ENCODE data around the gene PRDM16. TPM values are rescaled to one million over a fixed set of nuclear protein-coding genes. Genes with fewer than 3 reads are reported as not detected.

The PRDM16 gene
- total RNA-seq, 4 donors from 2014 or later, result 5.9 to 41.7 (median 11.2) TPM

DNA sequence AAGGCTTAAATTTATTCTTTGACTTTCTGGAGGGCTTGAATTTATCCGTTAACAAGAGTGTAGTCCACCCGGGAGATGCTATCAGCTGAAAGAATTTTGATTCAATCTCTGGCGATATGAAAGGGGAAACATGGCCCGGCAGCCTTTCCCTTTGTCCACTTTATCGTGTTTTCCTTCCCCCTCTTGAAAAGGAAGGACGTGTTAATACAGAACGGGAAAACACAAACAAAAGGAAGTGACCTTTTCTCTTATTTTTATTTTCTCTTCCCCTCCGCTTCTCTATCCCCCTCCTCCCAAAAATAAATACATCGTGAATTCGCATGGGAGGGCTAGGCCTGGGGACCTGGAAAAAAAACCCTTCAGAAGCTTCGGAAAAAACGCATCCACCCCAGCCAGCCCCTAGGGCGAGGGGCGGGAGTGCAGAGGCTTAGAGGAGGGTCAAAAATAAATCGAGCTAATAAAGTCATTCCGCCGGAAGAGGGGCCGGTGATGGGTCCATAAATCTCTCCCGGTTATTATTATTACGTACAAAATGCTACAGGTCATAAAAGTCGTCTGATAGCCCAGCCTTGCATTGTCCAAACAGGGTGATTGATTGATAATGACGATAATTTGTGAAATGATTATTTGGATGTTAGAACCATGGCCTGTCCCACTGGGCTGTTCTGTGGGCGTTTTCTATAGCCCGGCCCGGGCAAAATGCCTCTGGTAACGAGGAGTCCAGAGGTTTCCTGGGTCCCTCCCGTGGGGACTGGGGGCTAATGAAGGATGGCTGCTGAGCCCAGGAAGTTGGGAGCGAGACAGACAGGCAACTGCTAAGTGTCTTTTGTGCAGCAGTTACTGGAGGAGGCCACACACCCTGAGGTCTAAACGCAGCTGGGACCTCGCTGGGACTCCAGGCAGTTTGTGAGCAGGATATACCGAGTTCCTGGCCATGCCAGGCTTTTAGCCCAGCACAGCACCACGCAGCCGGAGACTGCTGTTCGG is 179.4 kb downstream of the PRDM16 start:
- no peak for DNase-seq (ENCODE audit: low spot score in 2 of 2)
- no peaks in the 10 kb centered on the region for H3K9me3 ChIP-seq
- 18 to 28% methylated on average over 31 to 34 of the region's 34 CpGs for WGBS, 2 donors
- no peaks in the 10 kb centered on the region for H3K36me3 ChIP-seq
- H3K27me3 ChIP-seq, result peaks cover 0 to 46% of the 10 kb centered on the region in 2 donors
- TF ChIP-seq EP300 (IDR thresholded peaks at IDR 0.05) (no peak), POLR2A (IDR thresholded peaks at IDR 0.05) (no peak)
- TF ChIP-seq, protein P1, sequence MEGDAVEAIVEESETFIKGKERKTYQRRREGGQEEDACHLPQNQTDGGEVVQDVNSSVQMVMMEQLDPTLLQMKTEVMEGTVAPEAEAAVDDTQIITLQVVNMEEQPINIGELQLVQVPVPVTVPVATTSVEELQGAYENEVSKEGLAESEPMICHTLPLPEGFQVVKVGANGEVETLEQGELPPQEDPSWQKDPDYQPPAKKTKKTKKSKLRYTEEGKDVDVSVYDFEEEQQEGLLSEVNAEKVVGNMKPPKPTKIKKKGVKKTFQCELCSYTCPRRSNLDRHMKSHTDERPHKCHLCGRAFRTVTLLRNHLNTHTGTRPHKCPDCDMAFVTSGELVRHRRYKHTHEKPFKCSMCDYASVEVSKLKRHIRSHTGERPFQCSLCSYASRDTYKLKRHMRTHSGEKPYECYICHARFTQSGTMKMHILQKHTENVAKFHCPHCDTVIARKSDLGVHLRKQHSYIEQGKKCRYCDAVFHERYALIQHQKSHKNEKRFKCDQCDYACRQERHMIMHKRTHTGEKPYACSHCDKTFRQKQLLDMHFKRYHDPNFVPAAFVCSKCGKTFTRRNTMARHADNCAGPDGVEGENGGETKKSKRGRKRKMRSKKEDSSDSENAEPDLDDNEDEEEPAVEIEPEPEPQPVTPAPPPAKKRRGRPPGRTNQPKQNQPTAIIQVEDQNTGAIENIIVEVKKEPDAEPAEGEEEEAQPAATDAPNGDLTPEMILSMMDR (IDR thresholded peaks at IDR 0.05), result no peak
- H3K27ac ChIP-seq, result peak overlapping the region in 2 of 4 donors; percentile 60 to 63
- H3K4me3 ChIP-seq, result no peak overlapping the region
- H3K4me1 ChIP-seq, result peaks cover 0 to 66% (median 11%) of the 10 kb centered on the region in 4 donors

DNA sequence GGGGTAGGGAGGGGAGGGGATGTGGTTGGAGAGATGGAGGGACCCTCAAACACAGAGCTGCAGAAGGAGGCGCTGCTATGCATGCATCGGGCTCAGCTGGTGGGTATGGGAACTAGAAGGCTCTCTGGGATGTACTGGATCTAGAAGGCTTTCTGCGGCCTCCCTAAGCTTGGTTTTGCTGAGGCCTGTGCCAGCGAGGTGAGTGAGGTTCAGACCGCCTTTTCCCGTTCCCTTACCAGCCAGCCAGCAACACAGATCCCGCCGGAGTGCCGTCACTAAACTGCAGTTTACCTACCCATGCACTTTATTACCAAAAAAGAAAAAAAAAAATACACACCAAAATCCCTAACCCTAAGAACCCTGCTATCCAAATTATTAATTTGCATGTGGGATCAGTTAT is 180.2 kb downstream of the PRDM16 start:
- Histone ChIP-seq H3K27me3 (peaks cover 0 to 46% of the 10 kb centered on the region in 2 donors), H3K4me1 (peaks cover 0 to 66% (median 11%) of the 10 kb centered on the region in 4 donors), H3K4me3 (no peak overlapping the region), H3K36me3 (no peaks in the 10 kb centered on the region), H3K9me3 (no peaks in the 10 kb centered on the region), H3K27ac (peak overlapping the region in 2 of 4 donors; percentile 60 to 63)
- WGBS, 2 donors, result 55 to 57% methylated on average over 9 of the region's 9 CpGs
- DNase-seq (ENCODE audit: low spot score in 2 of 2), result no peak
- TF ChIP-seq POLR2A (IDR thresholded peaks at IDR 0.05) (no peak), EP300 (IDR thresholded peaks at IDR 0.05) (no peak)
- TF ChIP-seq, protein P1 (IDR thresholded peaks at IDR 0.05), result no peak

DNA sequence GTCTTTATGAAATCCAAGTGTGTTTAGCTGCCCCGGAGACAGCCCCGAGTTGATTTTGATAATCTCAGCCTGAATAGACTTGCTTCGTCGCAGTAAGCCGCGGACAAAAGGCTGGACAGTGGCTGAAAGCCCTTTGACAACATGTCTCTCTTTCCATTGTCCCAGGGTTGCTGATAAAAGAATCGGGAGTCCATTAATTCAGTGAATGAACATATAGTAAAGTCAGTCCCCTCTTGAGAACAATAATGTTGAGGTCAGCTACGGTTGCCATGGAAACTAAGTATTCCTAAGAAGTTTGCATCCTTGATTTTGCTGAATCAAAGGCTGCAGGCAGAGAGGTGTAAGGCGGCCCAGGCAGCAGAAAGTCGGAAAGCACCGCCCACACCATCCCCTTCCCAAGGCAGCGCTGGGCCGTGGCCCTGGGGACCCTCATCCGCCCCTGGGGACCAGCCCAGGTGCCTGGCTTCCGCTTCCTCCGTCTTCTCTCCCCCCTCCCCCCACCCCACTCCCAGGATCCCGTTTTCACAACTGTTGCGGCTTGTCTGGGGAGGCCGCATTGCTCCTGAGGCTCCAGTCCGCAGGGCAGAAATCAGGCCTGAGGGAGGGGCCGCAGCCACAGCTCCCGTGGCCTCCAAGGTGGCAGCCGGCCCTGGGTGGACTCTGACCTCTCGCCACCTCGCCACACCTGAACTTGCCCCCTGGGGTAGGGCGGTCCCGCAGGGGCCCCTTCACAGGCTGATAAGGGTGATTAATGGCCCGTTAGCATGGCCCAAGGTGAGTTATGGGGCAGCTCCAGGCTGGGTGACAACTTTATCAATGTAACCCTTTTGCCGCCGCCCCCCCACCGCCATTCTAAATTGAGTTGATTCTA is 180.9 kb downstream of the PRDM16 start:
- peaks cover 0 to 46% of the 10 kb centered on the region in 2 donors for H3K27me3 ChIP-seq
- DNase-seq (ENCODE audit: low spot score in 2 of 2), result no peak
- no peaks in the 10 kb centered on the region for H3K9me3 ChIP-seq
- TF ChIP-seq POLR2A (IDR thresholded peaks at IDR 0.05) (no peak), EP300 (IDR thresholded peaks at IDR 0.05) (no peak)
- TF ChIP-seq, protein P1 (IDR thresholded peaks at IDR 0.05), result no peak
- no peaks in the 10 kb centered on the region for H3K36me3 ChIP-seq
- peaks cover 0 to 60% (median 11%) of the 10 kb centered on the region in 4 donors for H3K4me1 ChIP-seq
- no peak overlapping the region for H3K4me3 ChIP-seq
- WGBS, 2 donors, result 47 to 48% methylated on average over 23 to 28 of the region's 31 CpGs
- peak overlapping the region in 3 of 4 donors; percentile 7 to 60 (median 37) for H3K27ac ChIP-seq

DNA sequence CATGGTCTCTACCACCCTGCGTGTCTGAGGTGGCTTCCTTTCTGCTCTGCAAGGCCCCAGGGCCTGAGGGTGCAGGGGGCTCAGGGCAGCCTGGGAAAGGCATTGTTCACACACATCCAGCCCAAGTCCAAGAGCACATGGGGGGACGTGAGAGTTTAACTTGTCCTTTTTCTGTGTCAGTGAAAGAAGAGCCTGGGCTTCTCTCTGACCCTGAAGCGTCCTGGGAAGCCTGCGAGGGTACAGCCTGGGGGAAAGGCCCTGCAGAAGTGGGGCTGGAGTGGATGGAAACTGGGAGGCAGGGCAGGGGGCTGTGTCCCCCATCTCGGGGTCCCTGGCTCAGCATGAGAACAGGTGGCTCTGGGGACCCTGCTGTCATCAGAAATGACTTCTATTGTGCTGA is 181.6 kb downstream of the PRDM16 start:
- WGBS, 2 donors, result 57 to 62% methylated on average over 5 of the region's 5 CpGs
- peaks cover 0 to 46% of the 10 kb centered on the region in 2 donors for H3K27me3 ChIP-seq
- DNase-seq (ENCODE audit: low spot score in 2 of 2), result no peak
- H3K36me3 ChIP-seq, result no peaks in the 10 kb centered on the region
- H3K27ac ChIP-seq, result no peak overlapping the region
- H3K9me3 ChIP-seq, result no peaks in the 10 kb centered on the region
- H3K4me1 ChIP-seq, result peaks cover 0 to 53% (median 7%) of the 10 kb centered on the region in 4 donors
- no peak overlapping the region for H3K4me3 ChIP-seq
- TF ChIP-seq EP300 (IDR thresholded peaks at IDR 0.05) (no peak), POLR2A (IDR thresholded peaks at IDR 0.05) (no peak)
- TF ChIP-seq, protein P1 (IDR thresholded peaks at IDR 0.05), result no peak
